Stomach (tissue), 4 donors: ENCODE measurements around the gene KRT83.

Experiments
- POLR2A ChIP-seq, 4 donors: fragments of 450-650 bp; IDR thresholded peaks; one replicate each; pipeline ENCODE4 v1.6.1; 2016; ENCODE audit warnings: antibody characterized with exemption in 4 of 4, control low read depth in 2 of 4, mild to moderate bottlenecking in 1 of 4, moderate library complexity in 1 of 4
- TF ChIP-seq, protein P1 (sequence below), 7 experiments: fragments of 450-650 bp in 4 of 7; fragments of 200-600 bp in 3 of 7; sonication (generic) in 3 of 7; IDR thresholded peaks; one replicate each; pipeline ENCODE4 v1.5.1; 2016 to 2019; ENCODE audit warnings: antibody characterized with exemption in 7 of 7, control low read depth in 2 of 7, mild to moderate bottlenecking in 1 of 7

DNA sequence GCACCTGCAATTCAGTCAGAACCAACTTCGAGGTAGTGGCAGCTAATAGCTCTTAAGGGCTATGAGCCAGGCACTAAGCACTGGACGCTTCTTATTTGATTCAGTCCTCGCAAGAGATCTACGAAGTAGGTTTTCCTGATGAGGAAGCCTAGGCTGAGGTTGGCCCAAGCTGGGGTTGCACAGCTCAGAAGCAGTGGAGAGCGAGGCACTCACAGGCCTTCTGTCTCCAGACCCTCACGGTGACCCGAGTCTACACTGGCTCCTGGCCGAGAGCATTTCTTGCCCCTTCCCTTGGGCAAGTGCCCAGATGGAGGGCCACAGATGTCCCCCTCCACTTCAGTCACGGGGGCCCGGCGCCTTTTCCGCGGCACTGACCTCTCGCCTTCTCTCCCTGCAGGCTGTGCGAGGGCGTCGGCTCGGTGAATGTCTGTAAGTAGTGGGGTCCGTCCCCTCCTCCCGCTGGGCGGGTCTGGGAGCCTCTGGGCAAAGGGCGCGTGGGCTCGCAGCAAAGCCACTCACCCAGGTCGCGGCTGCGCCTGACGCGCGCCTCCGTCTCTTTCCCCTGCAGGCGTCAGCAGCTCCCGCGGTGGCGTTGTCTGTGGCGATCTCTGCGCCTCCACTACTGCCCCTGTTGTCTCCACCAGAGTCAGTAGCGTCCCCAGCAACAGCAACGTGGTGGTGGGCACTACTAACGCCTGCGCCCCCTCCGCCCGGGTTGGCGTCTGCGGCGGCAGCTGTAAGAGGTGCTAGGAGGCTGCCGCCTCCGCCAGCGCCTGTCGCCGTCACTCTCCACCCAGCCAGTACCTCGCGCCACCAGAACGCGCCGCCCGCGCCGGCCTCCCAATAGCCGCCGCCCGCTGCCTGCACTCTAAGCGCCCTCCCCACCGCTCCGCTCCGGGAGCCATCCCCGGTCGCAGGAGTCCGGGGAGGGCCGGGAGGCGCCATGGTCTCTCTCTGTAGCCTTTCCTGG, 13.1 kb downstream of the KRT83 start:
- TF ChIP-seq, protein P1, sequence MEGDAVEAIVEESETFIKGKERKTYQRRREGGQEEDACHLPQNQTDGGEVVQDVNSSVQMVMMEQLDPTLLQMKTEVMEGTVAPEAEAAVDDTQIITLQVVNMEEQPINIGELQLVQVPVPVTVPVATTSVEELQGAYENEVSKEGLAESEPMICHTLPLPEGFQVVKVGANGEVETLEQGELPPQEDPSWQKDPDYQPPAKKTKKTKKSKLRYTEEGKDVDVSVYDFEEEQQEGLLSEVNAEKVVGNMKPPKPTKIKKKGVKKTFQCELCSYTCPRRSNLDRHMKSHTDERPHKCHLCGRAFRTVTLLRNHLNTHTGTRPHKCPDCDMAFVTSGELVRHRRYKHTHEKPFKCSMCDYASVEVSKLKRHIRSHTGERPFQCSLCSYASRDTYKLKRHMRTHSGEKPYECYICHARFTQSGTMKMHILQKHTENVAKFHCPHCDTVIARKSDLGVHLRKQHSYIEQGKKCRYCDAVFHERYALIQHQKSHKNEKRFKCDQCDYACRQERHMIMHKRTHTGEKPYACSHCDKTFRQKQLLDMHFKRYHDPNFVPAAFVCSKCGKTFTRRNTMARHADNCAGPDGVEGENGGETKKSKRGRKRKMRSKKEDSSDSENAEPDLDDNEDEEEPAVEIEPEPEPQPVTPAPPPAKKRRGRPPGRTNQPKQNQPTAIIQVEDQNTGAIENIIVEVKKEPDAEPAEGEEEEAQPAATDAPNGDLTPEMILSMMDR (IDR thresholded peaks at IDR 0.05), result peak in 5 of 7 experiments; percentile 16 to 28 (median 21)
- no peak for TF ChIP-seq POLR2A (IDR thresholded peaks at IDR 0.05)
